GM12878 (cell line): ENCODE data around the gene ANKMY1. TPM values are rescaled to one million over a fixed set of nuclear protein-coding genes. Genes with fewer than 3 reads are reported as not detected.
A peak's percentile ranks its signal among the peaks of the same experiment; 100 is the strongest.

Experiments
- ATAC-seq: fragments of 200-7000 bp; cut with Tn5 transposase; 3 replicates; pipeline ENCODE4 v1.9.1; 2020; ENCODE audit warnings: mild to moderate bottlenecking, moderate library complexity
- BruUV-seq: library from RNA; stranded (reverse); fragments of 400-500 nt; replicated peaks from 2 replicates; lab custom pipeline; 2021; lab: Mats Ljungman, UMichigan
- CTCF ChIA-PET: fragments of 300-600 bp; sonication (Branson Sonifier 250); formaldehyde crosslinking; extraction: SDS; loops from one replicate; lab custom pipeline; 2021; ENCODE audit warnings: inconsistent platforms; lab: Yijun Ruan, JAX
- POLR2A ChIA-PET: fragments of 350-600 bp; formaldehyde crosslinking; extraction: SDS; loops from one replicate; lab custom pipeline; 2021; ENCODE audit warnings: inconsistent platforms; lab: Charles Lee
- RAD21 ChIA-PET: fragments of 300-600 bp; sonication (Branson Sonifier 250); formaldehyde crosslinking; loops from one replicate; lab custom pipeline; 2023; ENCODE audit warnings: antibody characterized with exemption; ENCODE audit not compliant: unreplicated experiment; lab: Charles Lee
- SMC1A ChIA-PET: fragments of 300-600 bp; sonication (Branson Sonifier 250); formaldehyde crosslinking; loops from one replicate; lab custom pipeline; 2023; ENCODE audit not compliant: unreplicated experiment, uncharacterized antibody; lab: Charles Lee
- DNase-seq: peaks from one replicate; pipeline ENCODE4 v3.0.0-alpha.2; 2011; ENCODE audit warnings: low read depth, low spot score
- FAIRE-seq: peaks from 3 replicates; lab custom pipeline; 2011; peaks lifted over from hg19 to GRCh38; lab: Jason Lieb, UNC
- H2AFZ ChIP-seq: 2 replicates; pipeline ENCODE4 v1.6.0; 2011; ENCODE audit warnings: low read depth, low read length, control low read depth; ENCODE audit not compliant: control insufficient read depth
- H3K27ac ChIP-seq: 2 replicates; pipeline ENCODE4 v1.5.1; 2011; ENCODE audit warnings: control low read depth; ENCODE audit not compliant: control insufficient read depth, insufficient read depth
- H3K27me3 ChIP-seq, 2 experiments: replicated peaks in 1 of 2; 2 replicates each; pipeline versions ENCODE4 v1.6.0 to v1.6.1; 2011; ENCODE audit warnings: low read length in 1 of 2; ENCODE audit not compliant: control insufficient read depth in 2 of 2, insufficient read depth in 2 of 2
- H3K36me3 ChIP-seq, 2 experiments: 2 replicates each; pipeline ENCODE4 v1.5.1; 2011; ENCODE audit warnings: low read length in 1 of 2; ENCODE audit not compliant: control insufficient read depth in 2 of 2, insufficient read depth in 2 of 2
- H3K4me1 ChIP-seq: 2 replicates; pipeline ENCODE4 v1.6.1; 2011; ENCODE audit warnings: mild to moderate bottlenecking, low read length, moderate library complexity, mixed read lengths; ENCODE audit not compliant: control insufficient read depth, insufficient read depth
- H3K4me2 ChIP-seq: 2 replicates; pipeline ENCODE4 v1.6.0; 2011; ENCODE audit warnings: control low read depth; ENCODE audit not compliant: control insufficient read depth, insufficient read depth
- H3K4me3 ChIP-seq: fragments of 200-600 bp; sonication (generic); 2 replicates; pipeline ENCODE4 v1.5.1; 2016
- H3K79me2 ChIP-seq: 2 replicates; pipeline ENCODE4 v1.6.0; 2011; ENCODE audit warnings: low read length; ENCODE audit not compliant: control insufficient read depth, insufficient read depth
- H3K9ac ChIP-seq: 2 replicates; pipeline ENCODE4 v1.8.0; 2011; ENCODE audit warnings: low read length, control low read depth, mixed read lengths; ENCODE audit not compliant: control insufficient read depth, insufficient read depth
- H3K9me3 ChIP-seq: replicated peaks from 3 replicates; pipeline ENCODE4 v1.5.1; 2011; ENCODE audit warnings: mild to moderate bottlenecking, low read length; ENCODE audit not compliant: control insufficient read depth, insufficient read depth
- H4K20me1 ChIP-seq: 2 replicates; pipeline ENCODE4 v1.6.0; 2011; ENCODE audit not compliant: control insufficient read depth, insufficient read depth
- ATF2 ChIP-seq: IDR thresholded peaks from 2 replicates; pipeline ENCODE4 v1.6.1; 2012; ENCODE audit warnings: low read length, inconsistent platforms
- DPF2 ChIP-seq: fragments of 450-650 bp; IDR thresholded peaks from 2 replicates; pipeline ENCODE4 v1.6.1; 2017; ENCODE audit warnings: mild to moderate bottlenecking
- ESRRA ChIP-seq: IDR thresholded peaks from 2 replicates; pipeline ENCODE4 v1.6.1; 2012; ENCODE audit warnings: mild to moderate bottlenecking, low read length, improper control_type of control experiment
- GATAD2B ChIP-seq: fragments of 450-650 bp; conservative IDR thresholded peaks from 2 replicates; pipeline ENCODE4 v1.6.1; 2017; ENCODE audit warnings: low read depth, mild to moderate bottlenecking, moderate library complexity
- HDAC2 ChIP-seq: fragments of 200-600 bp; sonication (generic); IDR thresholded peaks from 2 replicates; pipeline ENCODE4 v1.6.1; 2017
- HDGF ChIP-seq: fragments of 450-650 bp; IDR thresholded peaks from 2 replicates; pipeline ENCODE4 v1.6.1; 2016; ENCODE audit warnings: antibody characterized with exemption
- IRF5 ChIP-seq: fragments of 450-650 bp; IDR thresholded peaks from 2 replicates; pipeline ENCODE4 v1.6.1; 2017; ENCODE audit warnings: borderline replicate concordance
- MTA3 ChIP-seq: IDR thresholded peaks from 2 replicates; pipeline ENCODE4 v1.6.1; 2012; ENCODE audit warnings: low read length, inconsistent platforms, borderline replicate concordance
- NFYB ChIP-seq: IDR thresholded peaks from 2 replicates; pipeline ENCODE4 v1.6.1; 2011; ENCODE audit warnings: low read depth, mild to moderate bottlenecking, low read length, improper control_type of control experiment, moderate library complexity; ENCODE audit not compliant: insufficient read depth
- POU2F2 ChIP-seq: IDR thresholded peaks from 3 replicates; pipeline ENCODE4 v1.6.1; 2011; ENCODE audit warnings: low read depth, mild to moderate bottlenecking, low read length, borderline replicate concordance
- RB1 ChIP-seq: fragments of 450-650 bp; formaldehyde crosslinking; IDR thresholded peaks from 2 replicates; pipeline ENCODE4 v1.6.1; 2017; ENCODE audit warnings: mild to moderate bottlenecking, borderline replicate concordance
- SREBF2 ChIP-seq: IDR thresholded peaks from 2 replicates; pipeline ENCODE4 v1.6.1; 2012; ENCODE audit warnings: mild to moderate bottlenecking, low read length
- ZBTB4 ChIP-seq: fragments of 450-650 bp; formaldehyde crosslinking; IDR thresholded peaks from 2 replicates; pipeline ENCODE4 v1.4.0; 2022; ENCODE audit warnings: mild to moderate bottlenecking, moderate library complexity
- WGBS: methylation state at CpG from one replicate; pipeline ENCODE4 v1.1.6; 2016; ENCODE audit warnings: low lambda C conversion rate; ENCODE audit not compliant: insufficient replicate concordance, insufficient coverage; ENCODE audit errors: missing lambda C conversion rate; 5-methylcytosine and 5-hydroxymethylcytosine counted together
- in situ Hi-C: fragments of 300-500 bp; cut with MboI; formaldehyde crosslinking; loops from 9 replicates; pipeline ENCODE4 v1.14.3; 2018; ENCODE audit warnings: mixed read lengths
- intact Hi-C: fragments of 100-400 bp; cut with micrococcal nuclease; formaldehyde crosslinking; loops from one replicate; pipeline ENCODE4 v1.14.2; 2022; ENCODE audit not compliant: unreplicated experiment
- polyA plus RNA-seq, 11 experiments: library from polyadenylated mRNA; depleted of rRNA in 4 of 11; unstranded in 6 of 11; stranded (reverse) in 5 of 11; fragments of >200 nt; fragmentation: Nextera tagmentation in 4 of 11; fragmentation: Illumina TruSeq in 1 of 11; extraction: Ambion mirVana in 4 of 11; extraction: Trizol in 1 of 11; gene quantifications; 1 replicate in 1 of 11; 2 replicates in 10 of 11; pipeline versions ENCODE4 v1.2.1 to v1.2.3, GENCODE V29; 2011 to 2016; ENCODE audit warnings: inconsistent platforms in 2 of 11, missing spikeins in 2 of 11, low read depth in 1 of 11
- total RNA-seq, 4 experiments: library from RNA; depleted of rRNA in 3 of 4; stranded (reverse); fragments of >200 nt in 3 of 4; fragmentation: Illumina TruSeq in 1 of 4; extraction: Trizol in 1 of 4; gene quantifications; 2 replicates each; pipeline versions ENCODE4 v1.2.1 to v1.2.3, GENCODE V29; 2013 to 2021
- TF ChIP-seq, protein P1 (sequence below): fragments of 450-650 bp; IDR thresholded peaks from 2 replicates; pipeline ENCODE4 v1.6.1; 2017; ENCODE audit warnings: mild to moderate bottlenecking

ANKMY1 gene
- total and polyA plus RNA-seq, 10 of the 15 experiments (the other 5 are each of a cell fraction or from before 2014, with no cell fraction given) = 1.1 to 15.3 (median 11.1) TPM

DNA sequence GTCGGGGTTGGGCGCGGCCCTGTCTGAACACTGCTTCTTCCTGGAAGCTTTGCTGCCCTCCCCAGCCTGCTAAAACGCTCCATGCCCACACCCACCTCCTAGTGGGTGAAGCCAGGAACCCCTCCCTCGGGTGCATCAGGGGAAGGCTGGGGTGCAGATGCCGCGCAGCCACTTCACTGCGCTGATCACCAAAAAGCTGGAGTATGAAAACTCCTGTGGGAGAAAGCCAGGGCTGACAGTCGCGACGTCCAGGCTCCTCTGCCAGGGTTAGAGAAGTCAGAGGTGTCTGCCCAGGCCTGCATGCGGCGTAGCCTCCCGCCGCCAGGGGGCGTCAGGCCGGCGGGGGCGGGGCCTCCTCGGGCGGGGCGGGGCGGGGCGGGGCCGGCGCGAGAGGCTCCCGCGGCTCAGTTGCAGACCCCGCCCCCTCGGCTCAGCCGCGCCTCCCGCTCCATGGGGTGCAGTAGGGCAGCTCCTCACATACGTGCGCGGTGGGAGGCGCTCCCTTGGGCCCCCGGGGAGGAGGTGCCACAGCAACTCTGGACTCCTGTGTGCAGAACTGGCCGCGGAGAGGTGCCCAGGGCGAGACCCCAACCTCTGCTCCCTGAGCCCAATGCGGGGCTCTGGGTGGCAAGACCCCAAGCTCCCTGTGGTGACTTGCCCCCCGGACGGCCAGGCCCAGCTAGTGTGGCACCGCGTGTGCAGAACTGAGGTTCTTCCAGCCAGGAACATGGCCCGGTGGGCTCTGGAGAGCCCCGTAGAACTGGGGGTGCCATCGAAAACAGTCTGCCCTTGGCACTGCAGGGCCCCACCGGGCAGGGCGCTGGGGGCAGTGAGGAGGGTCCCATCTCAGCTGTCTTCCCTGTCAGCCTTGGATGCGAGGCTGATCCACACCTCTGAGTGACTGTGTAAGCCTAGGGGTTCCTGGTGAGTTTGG, 8.7 kb upstream of the ANKMY1 start:
- ATAC-seq (peak; percentile 80), FAIRE-seq (no peak), DNase-seq (peak; percentile 57)
- H3K9me3 ChIP-seq = no peaks in the 10 kb centered on the region
- ChIA-PET POLR2A (interaction anchor here (0.6 to 7.8 kb wide), 8 partner anchors 9 to 583 kb away, joined by 3 to 233 read pairs (median 4); partner anchors contain the start of genes ANKMY1, CAPN10 and PASK), RAD21 (interaction anchor here (1.1 to 11.7 kb wide), 6 partner anchors 10 to 117 kb away, joined by 3 to 206 read pairs (median 5); partner anchors contain the start of gene CAPN10), CTCF (interaction anchor here (0.9 to 7.8 kb wide), 8 partner anchors 9 to 102 kb away, joined by 3 to 196 read pairs (median 10); partner anchors contain the start of genes ANKMY1, CAPN10 and GPR35), SMC1A (interaction anchor here (1.4 to 12.1 kb wide), 4 partner anchors 14 to 55 kb away, joined by 3 to 124 read pairs (median 28); partner anchors contain the start of gene CAPN10)
- H3K9ac ChIP-seq = peak overlapping the region; percentile 90
- H3K4me3 ChIP-seq = peak overlapping the region; percentile 77
- no peaks in the 10 kb centered on the region for H4K20me1 ChIP-seq
- WGBS = 7% methylated on average over 43 of the region's 53 CpGs
- intact Hi-C loops (loop anchor here (1.0 to 5.0 kb wide), 2 partner anchors 18 to 54 kb away; no protein-coding TSS in a partner anchor), in situ Hi-C loops (no loop called here)
- H3K4me2 ChIP-seq = peak overlapping the region; percentile 100
- H3K79me2 ChIP-seq = peaks cover 45% of the 10 kb centered on the region
- peak overlapping the region; percentile 97 for H3K27ac ChIP-seq
- H3K36me3 ChIP-seq = peaks cover 0 to 5% of the 10 kb centered on the region in 2 experiments; a peak in 2 of 4 replicates
- peak overlapping the region; percentile 40 for H2AFZ ChIP-seq
- H3K4me1 ChIP-seq = peaks cover 51% of the 10 kb centered on the region
- H3K27me3 ChIP-seq = no peaks in the 10 kb centered on the region
- BruUV-seq = no TSS peak
- TF ChIP-seq RB1 = no peak
- 0 out of 2 replicates have a peak, but pooled peaks have one; percentile 30 for TF ChIP-seq GATAD2B
- TF ChIP-seq NFYB = no peak
- TF ChIP-seq DPF2 = no peak
- TF ChIP-seq HDAC2 = no peak
- no peak for TF ChIP-seq IRF5
- TF ChIP-seq SREBF2 = no peak
- TF ChIP-seq, protein P1, sequence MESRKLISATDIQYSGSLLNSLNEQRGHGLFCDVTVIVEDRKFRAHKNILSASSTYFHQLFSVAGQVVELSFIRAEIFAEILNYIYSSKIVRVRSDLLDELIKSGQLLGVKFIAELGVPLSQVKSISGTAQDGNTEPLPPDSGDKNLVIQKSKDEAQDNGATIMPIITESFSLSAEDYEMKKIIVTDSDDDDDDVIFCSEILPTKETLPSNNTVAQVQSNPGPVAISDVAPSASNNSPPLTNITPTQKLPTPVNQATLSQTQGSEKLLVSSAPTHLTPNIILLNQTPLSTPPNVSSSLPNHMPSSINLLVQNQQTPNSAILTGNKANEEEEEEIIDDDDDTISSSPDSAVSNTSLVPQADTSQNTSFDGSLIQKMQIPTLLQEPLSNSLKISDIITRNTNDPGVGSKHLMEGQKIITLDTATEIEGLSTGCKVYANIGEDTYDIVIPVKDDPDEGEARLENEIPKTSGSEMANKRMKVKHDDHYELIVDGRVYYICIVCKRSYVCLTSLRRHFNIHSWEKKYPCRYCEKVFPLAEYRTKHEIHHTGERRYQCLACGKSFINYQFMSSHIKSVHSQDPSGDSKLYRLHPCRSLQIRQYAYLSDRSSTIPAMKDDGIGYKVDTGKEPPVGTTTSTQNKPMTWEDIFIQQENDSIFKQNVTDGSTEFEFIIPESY = no peak
- no peak for TF ChIP-seq MTA3
- no peak for TF ChIP-seq ATF2
- peak; percentile 49 for TF ChIP-seq HDGF
- TF ChIP-seq POU2F2 = peak; percentile 70; the same call in 2 of the 3 replicates
- TF ChIP-seq ESRRA = no peak
- no peak for TF ChIP-seq ZBTB4 (CRISPR knock-in tag)
